H9 (cell line): Measurements from ENCODE around the gene FAF1. TPM values are rescaled to one million over a fixed set of nuclear protein-coding genes. Genes with fewer than 3 reads are reported as not detected.

Experiments used
- DNase-seq: peaks from one replicate; pipeline ENCODE4 v3.0.0-alpha.2; 2017
- H2AFZ ChIP-seq: one replicate; pipeline ENCODE4 v1.6.1; 2013; ENCODE audit warnings: mild to moderate bottlenecking, low read length, control low read depth, moderate library complexity
- H2AK5ac ChIP-seq: 2 replicates; pipeline ENCODE4 v1.6.1; 2013; ENCODE audit warnings: low read length, control low read depth, mixed read lengths; ENCODE audit not compliant: insufficient read length
- H2BK120ac ChIP-seq: one replicate; pipeline ENCODE4 v1.6.1; 2013; ENCODE audit warnings: low read depth, mild to moderate bottlenecking, low read length, control low read depth, inconsistent platforms; ENCODE audit not compliant: poor library complexity, severe bottlenecking
- H2BK12ac ChIP-seq: 2 replicates; pipeline ENCODE4 v1.6.1; 2013; ENCODE audit warnings: low read length, control low read depth, mixed read lengths, low read depth; ENCODE audit not compliant: insufficient read length
- H2BK15ac ChIP-seq: 2 replicates; pipeline ENCODE4 v1.6.1; 2013; ENCODE audit warnings: low read depth, low read length, control low read depth
- H2BK20ac ChIP-seq: one replicate; pipeline ENCODE4 v1.6.1; 2013; ENCODE audit warnings: low read depth, mild to moderate bottlenecking, low read length, control low read depth, inconsistent platforms; ENCODE audit not compliant: poor library complexity, severe bottlenecking
- H2BK5ac ChIP-seq: 2 replicates; pipeline ENCODE4 v1.6.1; 2013; ENCODE audit warnings: low read length, control low read depth, mixed read lengths; ENCODE audit not compliant: insufficient read length
- H3K14ac ChIP-seq: 2 replicates; pipeline ENCODE4 v1.6.1; 2013; ENCODE audit warnings: low read length, control low read depth; ENCODE audit not compliant: insufficient read depth
- H3K18ac ChIP-seq: 2 replicates; pipeline ENCODE4 v1.6.1; 2013; ENCODE audit warnings: low read depth, mild to moderate bottlenecking, mixed read lengths, low read length, control low read depth; ENCODE audit not compliant: insufficient read length
- H3K23ac ChIP-seq: 2 replicates; pipeline ENCODE4 v1.6.1; 2013; ENCODE audit warnings: low read length, control low read depth, mixed read lengths, low read depth; ENCODE audit not compliant: insufficient read length
- H3K23me2 ChIP-seq: 2 replicates; pipeline ENCODE4 v1.6.1; 2013; ENCODE audit warnings: low read depth, mild to moderate bottlenecking, mixed read lengths, low read length, control low read depth; ENCODE audit not compliant: insufficient read length, poor library complexity, severe bottlenecking
- H3K27ac ChIP-seq: 2 replicates; pipeline ENCODE4 v1.5.1; 2013; ENCODE audit warnings: low read length, control low read depth, mixed read lengths, low read depth; ENCODE audit not compliant: insufficient read length
- H3K27me3 ChIP-seq: 2 replicates; pipeline ENCODE4 v1.6.1; 2013; ENCODE audit warnings: low read length, control low read depth, inconsistent platforms; ENCODE audit not compliant: insufficient read depth
- H3K4ac ChIP-seq: 2 replicates; pipeline ENCODE4 v1.6.1; 2013; ENCODE audit warnings: low read depth, mild to moderate bottlenecking, control low read depth, inconsistent platforms, low read length, moderate library complexity
- H3K4me1 ChIP-seq: 2 replicates; pipeline ENCODE4 v1.6.1; 2013; ENCODE audit warnings: low read length, control low read depth, inconsistent platforms; ENCODE audit not compliant: insufficient read depth
- H3K4me2 ChIP-seq: 2 replicates; pipeline ENCODE4 v1.6.1; 2013; ENCODE audit warnings: low read length, control low read depth, mixed read lengths; ENCODE audit not compliant: insufficient read length, insufficient read depth
- H3K56ac ChIP-seq: 2 replicates; pipeline ENCODE4 v1.6.1; 2013; ENCODE audit warnings: low read depth, mild to moderate bottlenecking, mixed read lengths, low read length, control low read depth; ENCODE audit not compliant: insufficient read length
- H3K79me1 ChIP-seq: 2 replicates; pipeline ENCODE4 v1.6.1; 2013; ENCODE audit warnings: low read depth, mild to moderate bottlenecking, moderate library complexity, low read length, control low read depth, inconsistent platforms; ENCODE audit not compliant: insufficient read depth, poor library complexity, severe bottlenecking
- H3K79me2 ChIP-seq: 2 replicates; pipeline ENCODE4 v1.6.1; 2013; ENCODE audit warnings: low read length, control low read depth, inconsistent platforms; ENCODE audit not compliant: insufficient read depth
- H3K9ac ChIP-seq: 2 replicates; pipeline ENCODE4 v1.6.1; 2013; ENCODE audit warnings: low read length, control low read depth, mixed read lengths; ENCODE audit not compliant: insufficient read length; ENCODE audit errors: extremely low read depth
- H3K9me3 ChIP-seq: one replicate; pipeline ENCODE4 v1.6.1; 2013; ENCODE audit warnings: low read depth, low read length, inconsistent platforms; ENCODE audit not compliant: control insufficient read depth
- H3T11ph ChIP-seq: one replicate; pipeline ENCODE4 v1.6.1; 2013; ENCODE audit warnings: mild to moderate bottlenecking, low read length, control low read depth, inconsistent platforms
- H4K20me1 ChIP-seq: one replicate; pipeline ENCODE4 v1.6.1; 2013; ENCODE audit not compliant: control insufficient read depth, insufficient read length, insufficient read depth
- H4K5ac ChIP-seq: 2 replicates; pipeline ENCODE4 v1.6.1; 2013; ENCODE audit warnings: low read depth, mild to moderate bottlenecking, mixed read lengths, low read length, control low read depth; ENCODE audit not compliant: insufficient read length
- H4K8ac ChIP-seq: replicated peaks from 2 replicates; pipeline ENCODE4 v1.6.1; 2013; ENCODE audit warnings: low read length, control low read depth, mixed read lengths, low read depth; ENCODE audit not compliant: insufficient read length
- H4K91ac ChIP-seq: 2 replicates; pipeline ENCODE4 v1.6.1; 2013; ENCODE audit warnings: low read depth, mild to moderate bottlenecking, moderate library complexity, mixed read lengths, low read length, control low read depth; ENCODE audit not compliant: insufficient read length
- H3K27ac Mint-ChIP-seq, 3 experiments: 2 replicates in 2 of 3; 3 replicates in 1 of 3; pipeline ENCODE4 v1.8.0; 2020 to 2021; ENCODE audit warnings: mixed read lengths in 3 of 3, mild to moderate bottlenecking in 1 of 3, moderate library complexity in 1 of 3
- H3K27me3 Mint-ChIP-seq: 2 replicates; pipeline ENCODE4 v1.8.0; 2021; ENCODE audit warnings: low read depth, mild to moderate bottlenecking, moderate library complexity, mixed read lengths
- H3K36me3 Mint-ChIP-seq, 3 experiments: 2 replicates in 2 of 3; 3 replicates in 1 of 3; pipeline ENCODE4 v1.8.0; 2020 to 2021; ENCODE audit warnings: low read depth in 3 of 3, mixed read lengths in 3 of 3; ENCODE audit not compliant: insufficient read depth in 1 of 3
- H3K4me1 Mint-ChIP-seq, 2 experiments: 2 replicates each; pipeline ENCODE4 v1.8.0; 2020; ENCODE audit warnings: mixed read lengths in 2 of 2
- H3K4me3 Mint-ChIP-seq, 2 experiments: 2 replicates in 1 of 2; 3 replicates in 1 of 2; pipeline ENCODE4 v1.8.0; 2020 to 2021; ENCODE audit warnings: mild to moderate bottlenecking in 2 of 2, mixed read lengths in 2 of 2, moderate library complexity in 1 of 2
- H3K9me3 Mint-ChIP-seq, 2 experiments: 2 replicates in 1 of 2; 3 replicates in 1 of 2; pipeline ENCODE4 v1.8.0; 2020; ENCODE audit warnings: mild to moderate bottlenecking in 2 of 2, mixed read lengths in 2 of 2, moderate library complexity in 1 of 2
- CTCF ChIP-seq: fragments of 200-600 bp; sonication (generic); conservative IDR thresholded peaks from 3 replicates; pipeline ENCODE4 v1.8.0; 2021; ENCODE audit warnings: antibody characterized with exemption, mild to moderate bottlenecking
- WGBS: extraction: QIAGEN DNeasy Blood & Tissue Kit; methylation state at CpG from one replicate; pipeline ENCODE4 v1.1.7; 2013; ENCODE audit warnings: missing lambda C conversion rate, low lambda C conversion rate, mixed read lengths; ENCODE audit not compliant: insufficient read length; ENCODE audit errors: extremely low coverage; 5-methylcytosine and 5-hydroxymethylcytosine counted together
- total RNA-seq: library from RNA; stranded (reverse); gene quantifications from 2 replicates; pipeline ENCODE4 v1.2.1, GENCODE V29; 2021

Gene FAF1
- total RNA-seq, 1 experiment from 2014 or later, result 60.8 TPM

- Histone ChIP-seq H4K8ac (no peak overlapping the region), H4K91ac (no peak overlapping the region), H3K27ac (no peak overlapping the region), H3K18ac (no peak overlapping the region), H2AK5ac (no peak overlapping the region), H2BK20ac (no peak overlapping the region), H4K20me1 (no peaks in the 10 kb centered on the region), H3K14ac (no peak overlapping the region), H4K5ac (no peak overlapping the region), H3K9me3 (no peaks in the 10 kb centered on the region), H3T11ph (no peak overlapping the region), H3K56ac (no peak overlapping the region), H3K9ac (no peak overlapping the region), H2BK5ac (no peak overlapping the region), H3K27me3 (no peaks in the 10 kb centered on the region), H2BK15ac (no peak overlapping the region), H3K4me2 (no peak overlapping the region), H3K23ac (no peak overlapping the region), H2BK120ac (no peak overlapping the region), H3K4me1 (no peaks in the 10 kb centered on the region), H2BK12ac (no peak overlapping the region), H2AFZ (no peak overlapping the region), H3K79me1 (peaks cover 9% of the 10 kb centered on the region), H3K23me2 (no peaks in the 10 kb centered on the region), H3K4ac (no peak overlapping the region), H3K79me2 (peaks cover 3% of the 10 kb centered on the region; the same call in 1 of the 2 replicates)
- TF ChIP-seq CTCF, result no peak
- no CpG with 5 or more reads among the region's 8 CpGs for WGBS
- Mint-ChIP-seq H3K4me1 (peaks cover 2 to 3% of the 10 kb centered on the region in 2 experiments; a peak in 1 of 4 replicates), H3K36me3 (no peaks in the 10 kb centered on the region), H3K4me3 (no peak overlapping the region), H3K9me3 (no peaks in the 10 kb centered on the region), H3K27me3 (no peaks in the 10 kb centered on the region), H3K27ac (no peak overlapping the region)
- no peak for DNase-seq
Measured at GRCh38 chr1:50880373-50880772, 79.7 kb downstream of the FAF1 start.
